Measurements from ENCODE around the gene AIDA. TPM values are rescaled to one million over a fixed set of nuclear protein-coding genes. Genes with fewer than 3 reads are reported as not detected.

The AIDA gene
- total RNA-seq, 4 donors from 2014 or later: 25.8 to 41.4 (median 36.4) TPM

DNA sequence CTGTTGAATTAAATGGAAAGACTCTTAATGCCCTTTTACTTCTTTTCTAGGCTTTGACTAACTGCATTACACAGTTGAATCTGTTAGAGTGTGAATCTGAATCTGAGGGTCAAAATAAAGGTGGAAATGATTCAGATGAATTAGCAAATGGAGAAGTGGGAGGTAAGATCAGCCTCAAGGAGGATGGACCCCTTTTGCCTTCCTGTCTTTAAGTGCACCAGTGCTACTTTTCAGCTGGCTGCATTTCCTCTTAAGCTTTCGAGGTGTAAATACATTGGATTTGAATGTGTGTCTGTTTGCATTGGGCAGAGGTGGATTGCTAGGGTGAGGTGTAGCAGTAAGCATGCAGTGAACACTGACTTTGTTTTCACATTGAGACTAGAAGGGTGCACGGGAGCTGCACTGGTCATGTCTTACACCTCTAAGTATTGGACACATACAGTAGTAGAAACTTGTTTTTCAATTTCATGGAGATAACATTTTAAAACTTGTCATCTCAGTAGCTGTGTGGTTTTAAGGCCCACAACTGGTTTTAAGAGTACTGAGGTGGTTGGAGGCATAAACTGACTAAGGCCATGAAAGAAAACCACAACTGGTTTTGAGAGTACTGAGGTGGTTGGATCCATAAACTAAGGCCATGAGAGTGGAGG lies 59.0 kb downstream of the AIDA start:
- 31 to 60% methylated on average over 2 of the region's 2 CpGs for WGBS, 2 donors (ENCODE audit: low coverage in 1 of 2)
- TF ChIP-seq, protein P1, sequence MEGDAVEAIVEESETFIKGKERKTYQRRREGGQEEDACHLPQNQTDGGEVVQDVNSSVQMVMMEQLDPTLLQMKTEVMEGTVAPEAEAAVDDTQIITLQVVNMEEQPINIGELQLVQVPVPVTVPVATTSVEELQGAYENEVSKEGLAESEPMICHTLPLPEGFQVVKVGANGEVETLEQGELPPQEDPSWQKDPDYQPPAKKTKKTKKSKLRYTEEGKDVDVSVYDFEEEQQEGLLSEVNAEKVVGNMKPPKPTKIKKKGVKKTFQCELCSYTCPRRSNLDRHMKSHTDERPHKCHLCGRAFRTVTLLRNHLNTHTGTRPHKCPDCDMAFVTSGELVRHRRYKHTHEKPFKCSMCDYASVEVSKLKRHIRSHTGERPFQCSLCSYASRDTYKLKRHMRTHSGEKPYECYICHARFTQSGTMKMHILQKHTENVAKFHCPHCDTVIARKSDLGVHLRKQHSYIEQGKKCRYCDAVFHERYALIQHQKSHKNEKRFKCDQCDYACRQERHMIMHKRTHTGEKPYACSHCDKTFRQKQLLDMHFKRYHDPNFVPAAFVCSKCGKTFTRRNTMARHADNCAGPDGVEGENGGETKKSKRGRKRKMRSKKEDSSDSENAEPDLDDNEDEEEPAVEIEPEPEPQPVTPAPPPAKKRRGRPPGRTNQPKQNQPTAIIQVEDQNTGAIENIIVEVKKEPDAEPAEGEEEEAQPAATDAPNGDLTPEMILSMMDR (IDR thresholded peaks at IDR 0.05): no peak
- TF ChIP-seq POLR2A (IDR thresholded peaks at IDR 0.05) (no peak), EP300 (IDR thresholded peaks at IDR 0.05; ENCODE audit: low read depth) (no peak), POLR2AphosphoS5 (IDR thresholded peaks at IDR 0.05) (no peak)
- Histone ChIP-seq H3K27ac (peak overlapping the region in 3 of 4 donors; percentile 17 to 41 (median 36)), H3K36me3 (peaks cover 0 to 82% (median 35%) of the 10 kb centered on the region in 4 donors), H3K4me3 (no peak overlapping the region), H3K4me1 (peaks cover 0 to 18% (median 3%) of the 10 kb centered on the region in 4 donors), H3K9me3 (no peaks in the 10 kb centered on the region), H3K27me3 (no peaks in the 10 kb centered on the region)
- intact Hi-C loops (cut with DNase I; ENCODE audit: low total_unique reads) (no loop called here), in situ Hi-C loops (cut with MboI; ENCODE audit: low pct_ligation_motif_present in 1 of 4, low pct_unique_long_range_greater_than_20kb in 1 of 4, low sequenced_read_pairs in 3 of 4) (loop anchor here in 1 of 4 donors (10.0 kb wide), 1 partner anchor 61 kb away; the partner anchor contains the start of genes AIDA and BROX)
- peak; percentile 13 for DNase-seq

DNA sequence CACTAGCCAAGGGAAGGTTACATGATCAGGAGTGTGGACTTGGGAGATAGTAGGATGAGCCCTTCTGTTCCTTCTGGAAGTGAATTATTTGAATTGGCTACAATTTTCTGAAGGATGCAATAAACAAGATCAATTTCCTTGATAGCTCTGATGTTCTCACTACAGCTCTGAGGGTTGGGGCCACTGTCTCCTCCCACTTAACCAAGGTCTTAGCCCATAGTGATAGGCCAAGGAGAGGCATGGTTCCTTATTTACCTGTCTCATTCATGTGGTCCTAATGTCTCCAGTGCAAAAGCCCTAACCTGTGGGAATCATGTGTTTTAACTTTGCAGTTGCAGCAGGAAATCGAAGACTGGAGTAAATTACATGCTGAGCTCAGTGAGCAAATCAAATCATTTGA lies 59.6 kb downstream of the AIDA start:
- H3K27ac ChIP-seq: peak overlapping the region in 3 of 4 donors; percentile 17 to 41 (median 36)

DNA sequence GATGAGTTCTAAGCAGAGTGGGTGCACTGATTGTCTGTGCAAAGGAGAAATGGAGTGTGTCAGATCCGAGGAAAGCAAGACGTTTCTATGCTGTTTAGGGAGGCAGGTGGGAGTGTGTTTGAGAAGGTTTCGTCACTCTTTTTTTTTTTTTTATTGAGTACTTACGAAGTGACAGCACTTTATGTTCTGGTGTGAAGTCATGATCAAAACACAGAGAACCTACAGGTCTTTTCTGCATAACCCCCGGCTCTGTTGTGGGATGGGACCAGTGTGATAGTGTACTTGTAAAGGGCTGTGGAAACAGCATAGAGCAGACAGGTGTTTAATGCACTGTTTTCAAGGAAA lies 67.7 kb downstream of the AIDA start:
- WGBS, 2 donors (ENCODE audit: low coverage in 1 of 2): 0 to 2% methylated on average over 4 to 5 of the region's 5 CpGs
- DNase-seq: no peak
- Histone ChIP-seq H3K4me1 (peaks cover 3 to 19% (median 11%) of the 10 kb centered on the region in 4 donors), H3K4me3 (peak overlapping the region; percentile 65 to 72 (median 68)), H3K27ac (peak overlapping the region; percentile 92 to 99 (median 94)), H3K9me3 (no peaks in the 10 kb centered on the region), H3K27me3 (no peaks in the 10 kb centered on the region), H3K36me3 (peaks cover 0 to 5% (median 2%) of the 10 kb centered on the region in 4 donors)
- in situ Hi-C loops (cut with MboI; ENCODE audit: low pct_ligation_motif_present in 1 of 4, low pct_unique_long_range_greater_than_20kb in 1 of 4, low sequenced_read_pairs in 3 of 4): loop anchor here in 1 of 4 donors (25.0 kb wide), 1 partner anchor 907 kb away; the partner anchor contains the start of gene DUSP10
- no peak for TF ChIP-seq POLR2A (IDR thresholded peaks at IDR 0.05)
- intact Hi-C loops (cut with DNase I; ENCODE audit: low total_unique reads): loop anchor here (5.0 kb wide), 1 partner anchor 177 kb away; no protein-coding TSS in a partner anchor

More for the DNA sequence above, 59.6 kb downstream of the AIDA start:
- WGBS, 2 donors (ENCODE audit: low coverage in 1 of 2): 67 to 89% methylated on average over 1 of the region's 1 CpG
- peaks cover 0 to 18% (median 3%) of the 10 kb centered on the region in 4 donors for H3K4me1 ChIP-seq
- in situ Hi-C loops (cut with MboI; ENCODE audit: low pct_ligation_motif_present in 1 of 4, low pct_unique_long_range_greater_than_20kb in 1 of 4, low sequenced_read_pairs in 3 of 4): loop anchor here in 1 of 4 donors (10.0 kb wide), 1 partner anchor 62 kb away; the partner anchor contains the start of genes AIDA and BROX
- H3K4me3 ChIP-seq: no peak overlapping the region
- peaks cover 0 to 76% (median 32%) of the 10 kb centered on the region in 4 donors for H3K36me3 ChIP-seq
- H3K9me3 ChIP-seq: no peaks in the 10 kb centered on the region
- TF ChIP-seq POLR2A (IDR thresholded peaks at IDR 0.05) (no peak), EP300 (IDR thresholded peaks at IDR 0.05; ENCODE audit: low read depth) (no peak), POLR2AphosphoS5 (IDR thresholded peaks at IDR 0.05) (no peak)
- TF ChIP-seq, protein P1 (IDR thresholded peaks at IDR 0.05): no peak
- H3K27me3 ChIP-seq: no peaks in the 10 kb centered on the region
- no peak for DNase-seq
- intact Hi-C loops (cut with DNase I; ENCODE audit: low total_unique reads): no loop called here

GRCh38 chr1:222643938-222644635 lies 68.2 kb downstream of the AIDA start:
- TF ChIP-seq, protein P1 (IDR thresholded peaks at IDR 0.05): no peak
- peak; percentile 87 to 93 (median 91) for TF ChIP-seq POLR2AphosphoS5 (IDR thresholded peaks at IDR 0.05)
- peak; percentile 37 for TF ChIP-seq EP300 (IDR thresholded peaks at IDR 0.05; ENCODE audit: low read depth)
- peak; percentile 88 for TF ChIP-seq POLR2A (IDR thresholded peaks at IDR 0.05)
- intact Hi-C loops (cut with DNase I; ENCODE audit: low total_unique reads) (loop anchor here (5.0 kb wide), 1 partner anchor 177 kb away; no protein-coding TSS in a partner anchor), in situ Hi-C loops (cut with MboI; ENCODE audit: low pct_ligation_motif_present in 1 of 4, low pct_unique_long_range_greater_than_20kb in 1 of 4, low sequenced_read_pairs in 3 of 4) (loop anchor here in 1 of 4 donors (25.0 kb wide), 1 partner anchor 907 kb away; the partner anchor contains the start of gene DUSP10)
- Histone ChIP-seq H3K36me3 (peaks cover 0 to 3% (median 0%) of the 10 kb centered on the region in 4 donors), H3K4me3 (peak overlapping the region; percentile 65 to 72 (median 68)), H3K27ac (peak overlapping the region; percentile 92 to 99 (median 94)), H3K27me3 (no peaks in the 10 kb centered on the region), H3K4me1 (peaks cover 3 to 19% (median 11%) of the 10 kb centered on the region in 4 donors), H3K9me3 (no peaks in the 10 kb centered on the region)
- DNase-seq: peak; percentile 99
- WGBS, 2 donors (ENCODE audit: low coverage in 1 of 2): 0 to 1% methylated on average over 6 to 41 of the region's 42 CpGs
